Superior temporal gyrus (tissue), 1 donor: ENCODE data around the gene ZNF597.

Experiments used
- DNase-seq: peaks from one replicate; pipeline ENCODE4 v3.0.0-alpha.2; 2016; ENCODE audit errors: extremely low spot score

ZNF597 gene, protein sequence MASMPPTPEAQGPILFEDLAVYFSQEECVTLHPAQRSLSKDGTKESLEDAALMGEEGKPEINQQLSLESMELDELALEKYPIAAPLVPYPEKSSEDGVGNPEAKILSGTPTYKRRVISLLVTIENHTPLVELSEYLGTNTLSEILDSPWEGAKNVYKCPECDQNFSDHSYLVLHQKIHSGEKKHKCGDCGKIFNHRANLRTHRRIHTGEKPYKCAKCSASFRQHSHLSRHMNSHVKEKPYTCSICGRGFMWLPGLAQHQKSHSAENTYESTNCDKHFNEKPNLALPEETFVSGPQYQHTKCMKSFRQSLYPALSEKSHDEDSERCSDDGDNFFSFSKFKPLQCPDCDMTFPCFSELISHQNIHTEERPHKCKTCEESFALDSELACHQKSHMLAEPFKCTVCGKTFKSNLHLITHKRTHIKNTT

GRCh38 chr16:3443108-3444031 lies at the start of gene ZNF597, which contains the start of gene NAA60:
Gene ZNF597 (minus strand): TSS chr16:3443504. CDS start chr16:3443153, 351 bp downstream.
Gene NAA60 (plus strand): TSS chr16:3443680. CDS start chr16:3476228, 32,548 bp downstream.
- DNase-seq: peak; percentile 91

- no peak for DNase-seq
These were observed 49.1 kb upstream of the ZNF597 start for GRCh38 chr16:3492356-3492755.

DNA sequence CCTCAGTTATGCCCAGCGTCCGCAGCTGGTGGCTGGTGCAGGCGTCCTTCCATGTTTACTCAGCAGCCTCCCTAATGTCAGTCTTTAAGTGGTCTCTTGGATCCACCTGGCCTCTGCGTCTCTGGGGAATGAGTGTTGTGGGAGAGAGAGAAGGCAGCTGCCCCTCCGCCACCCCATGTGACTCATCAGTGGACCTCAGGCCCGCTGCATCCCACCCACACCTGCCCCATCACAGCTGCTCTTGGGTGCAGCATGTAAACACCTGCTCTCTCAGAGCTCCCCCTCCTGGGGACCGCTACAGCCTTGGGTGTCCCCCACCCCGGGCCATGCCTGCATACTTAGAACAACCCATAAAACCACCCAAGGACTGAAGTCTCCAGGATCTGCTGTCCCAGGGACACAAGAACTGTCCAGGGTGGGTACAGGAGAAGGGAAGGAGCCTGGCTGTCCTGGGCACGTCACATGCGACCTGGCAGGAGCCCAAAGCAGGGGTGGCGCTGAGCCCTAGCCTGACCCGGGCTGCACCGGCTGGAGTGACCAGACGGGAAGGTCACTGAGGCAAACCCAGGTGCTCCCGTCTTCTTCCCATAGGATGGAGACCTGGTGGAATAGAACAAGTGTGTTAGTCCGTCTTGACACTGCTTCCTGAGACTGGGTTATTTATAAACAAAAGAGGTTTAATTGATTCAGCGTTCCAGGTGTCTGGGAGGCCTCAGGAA lies 47.8 kb upstream of the ZNF597 start:
- DNase-seq: no peak

GRCh38 chr16:3488801-3489200 lies 45.5 kb upstream of the ZNF597 start:
- no peak for DNase-seq

- no peak for DNase-seq
These were observed 44.5 kb upstream of the ZNF597 start for GRCh38 chr16:3487521-3488410.

- no peak for DNase-seq
These were observed 43.4 kb upstream of the ZNF597 start for GRCh38 chr16:3486506-3487215.

DNA sequence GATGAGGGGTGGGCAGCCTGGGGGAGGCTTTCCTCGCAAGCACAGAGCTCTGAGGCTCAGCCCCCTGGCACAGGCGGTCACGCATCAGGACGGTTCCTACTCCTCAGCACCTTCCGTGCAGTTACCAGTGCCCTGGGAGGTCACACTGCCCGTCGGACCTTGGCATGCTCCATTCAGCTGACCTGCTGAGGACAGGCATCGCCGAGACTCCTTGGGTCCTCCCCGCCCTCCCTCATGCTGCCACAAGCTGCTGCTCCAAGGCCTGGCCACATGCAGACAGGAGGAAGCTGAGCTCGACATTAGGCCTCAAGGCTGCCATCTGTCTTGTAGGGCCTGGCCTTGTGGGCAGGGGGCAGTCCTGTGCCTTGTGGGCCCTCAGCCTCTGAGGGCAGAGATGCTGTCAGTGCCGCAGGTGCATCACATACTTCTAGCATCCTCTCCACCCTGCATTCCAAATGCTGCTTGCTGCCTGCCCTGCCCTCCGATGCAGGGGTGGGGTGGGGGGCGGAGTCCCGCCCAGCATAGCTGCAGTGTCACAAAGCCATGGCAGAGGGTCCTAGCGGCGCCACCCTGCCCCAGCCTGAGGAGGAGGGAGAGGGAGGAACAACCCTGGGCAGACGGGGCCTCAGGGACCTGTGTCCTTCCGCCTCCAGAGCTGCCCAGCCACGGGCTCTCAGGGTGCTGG lies 42.7 kb upstream of the ZNF597 start:
- DNase-seq: no peak

DNA sequence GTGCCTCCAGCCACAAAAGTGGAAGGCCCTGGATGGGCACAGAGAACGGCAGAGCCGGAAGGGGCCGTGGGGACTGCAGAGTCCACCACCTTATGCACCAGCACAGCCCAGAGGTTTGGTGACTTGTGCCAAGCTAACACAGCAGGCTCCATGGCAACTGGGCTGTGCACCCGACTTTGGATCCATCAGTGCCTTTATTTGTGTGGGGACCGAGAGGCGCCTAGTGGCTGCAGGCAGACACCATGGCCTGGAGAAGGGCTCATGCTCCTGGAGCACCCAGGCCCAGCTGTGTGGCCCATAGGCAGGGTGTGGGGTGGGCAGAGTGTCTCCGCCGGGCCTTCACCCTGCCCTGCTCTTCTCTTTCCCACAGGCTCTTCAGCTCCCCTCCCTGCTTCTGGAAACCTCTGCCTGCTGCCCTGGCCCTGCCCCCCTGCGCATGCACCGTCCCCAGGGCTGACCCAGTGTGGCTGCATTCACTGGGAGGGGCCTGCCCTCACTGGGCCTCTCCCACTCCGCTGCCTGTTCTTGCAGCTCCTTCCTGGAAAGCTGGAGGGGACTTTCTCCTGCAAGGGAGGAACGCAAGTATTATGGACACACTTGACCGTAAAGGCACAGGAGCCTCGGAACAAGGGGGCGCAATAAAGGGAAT lies 41.9 kb upstream of the ZNF597 start:
- no peak for DNase-seq

DNA sequence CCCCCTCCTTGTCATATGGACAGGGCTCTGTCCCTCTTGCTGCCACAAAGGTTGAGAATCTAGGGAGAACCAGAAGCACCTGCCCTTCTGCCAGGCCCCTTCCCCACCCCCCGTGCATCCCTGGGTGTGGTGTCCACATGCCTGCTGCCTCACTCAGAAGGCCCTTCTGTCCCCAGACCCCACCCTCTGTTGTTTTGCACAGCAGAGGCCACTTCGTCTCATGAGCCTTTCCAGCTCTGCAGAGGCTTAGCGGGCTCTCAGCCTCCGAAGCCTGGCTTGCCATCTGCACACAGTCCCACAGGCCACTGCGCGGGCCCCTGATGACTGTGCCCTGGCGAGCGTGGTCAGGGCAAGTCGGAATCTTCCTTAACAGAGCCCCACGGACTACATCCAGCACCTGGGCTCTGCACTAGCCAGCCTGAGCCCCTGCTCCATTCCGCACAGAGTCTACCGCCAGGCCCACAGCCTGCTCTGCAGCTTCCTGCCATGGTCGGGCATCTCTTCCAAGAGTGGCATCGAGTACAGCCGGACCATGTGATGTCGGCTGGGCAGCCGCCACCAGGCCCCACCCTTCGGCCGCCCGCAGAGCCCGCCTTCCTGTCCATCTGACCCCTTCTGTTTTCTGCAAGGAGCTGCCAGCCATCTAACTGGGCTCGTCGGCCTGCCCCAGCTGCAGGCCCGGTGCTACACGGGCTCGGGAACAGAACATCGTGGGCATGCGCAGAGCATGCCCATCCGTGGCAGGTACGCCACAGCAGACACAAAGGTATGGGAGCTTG lies 41.2 kb upstream of the ZNF597 start:
- no peak for DNase-seq

DNA sequence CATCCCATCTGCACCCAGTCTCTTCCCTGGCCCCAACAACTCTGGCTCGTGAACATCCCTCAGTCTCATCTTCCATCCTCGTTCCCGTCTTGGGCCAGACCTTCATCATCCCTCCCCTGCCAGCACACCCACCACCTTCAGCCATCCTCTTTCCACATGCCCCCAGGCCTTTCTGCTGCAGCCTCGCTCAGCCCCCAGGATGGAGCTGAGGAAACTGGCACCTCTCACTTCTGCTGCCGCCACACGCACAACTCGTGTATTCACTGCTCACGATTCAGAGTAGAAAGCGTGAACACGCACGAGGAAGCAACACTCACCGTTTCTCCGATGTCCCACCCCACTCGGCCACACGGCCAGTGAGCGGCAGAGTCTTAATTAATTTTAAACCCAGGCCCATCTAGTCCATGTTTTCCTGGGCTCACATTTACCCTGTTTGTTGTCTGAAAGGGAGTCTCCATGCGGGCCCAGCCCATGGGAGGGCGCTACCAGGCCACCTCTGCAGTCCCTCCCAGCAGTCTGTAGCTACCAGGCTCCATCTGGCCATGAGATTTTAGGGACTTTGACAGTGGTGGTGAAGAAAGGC lies 39.4 kb upstream of the ZNF597 start:
- DNase-seq: no peak

- DNase-seq: no peak
These were observed 38.7 kb upstream of the ZNF597 start for GRCh38 chr16:3481696-3482658.

- no peak for DNase-seq
These were observed 37.8 kb upstream of the ZNF597 start for GRCh38 chr16:3480901-3481695.

- no peak for DNase-seq
These were observed 36.4 kb upstream of the ZNF597 start for GRCh38 chr16:3479654-3480216.

GRCh38 chr16:3478242-3478925 lies 35.1 kb upstream of the ZNF597 start:
- DNase-seq: no peak

GRCh38 chr16:3476409-3476808 lies 33.1 kb upstream of the ZNF597 start:
- no peak for DNase-seq
